HG03025 (cell line): ENCODE measurements around the gene C16orf96.
"Not testable (repeated sequence)": the region's sequence is repeated elsewhere in the genome, so short reads cannot be mapped to it uniquely, and the experiment has no call there.

ENCODE experiments used
- ATAC-seq: cut with Tn5 transposase; IDR thresholded peaks from one replicate; pipeline ENCODE4 v1.9.1; 2021; ENCODE audit warnings: mild to moderate bottlenecking, moderate library complexity; ENCODE audit not compliant: unreplicated experiment, low FRiP score

The C16orf96 gene

GRCh38 chr16:4557973-4558372 is 1.8 kb downstream of the C16orf96 start:
- ATAC-seq, result no peak

- no peak for ATAC-seq
These were observed 5.5 kb downstream of the C16orf96 start for GRCh38 chr16:4561596-4561995.

DNA sequence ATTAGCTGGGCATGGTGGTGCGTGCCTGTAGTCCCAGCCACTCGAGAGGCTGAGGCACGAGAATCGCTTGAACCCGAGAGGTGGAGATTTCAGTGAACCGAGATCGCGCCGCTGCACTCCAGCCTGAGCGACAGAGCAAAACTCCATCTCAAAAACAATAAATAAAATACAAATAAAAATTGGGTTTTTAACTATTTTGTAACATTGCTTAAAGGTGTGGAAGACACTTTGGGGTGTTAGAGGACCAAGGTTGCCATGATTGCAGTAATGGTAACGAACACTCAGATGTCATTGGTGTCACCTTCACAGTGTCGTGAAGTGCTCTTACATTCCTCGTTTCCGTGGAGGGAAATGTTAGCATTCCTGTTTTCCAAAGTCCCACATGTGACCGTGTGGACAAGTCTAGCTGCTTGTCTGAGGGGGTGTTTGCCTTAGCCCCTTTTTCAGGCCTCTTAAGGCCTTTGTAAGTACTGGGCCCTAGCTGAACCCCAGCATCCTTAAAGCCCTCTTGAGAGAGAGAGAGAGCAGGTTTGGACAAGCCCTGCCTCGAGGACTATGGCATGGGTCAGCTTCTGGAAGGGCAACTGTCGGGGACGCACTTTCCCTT is 8.6 kb downstream of the C16orf96 start:
- no peak for ATAC-seq

GRCh38 chr16:4566144-4566543 is 10.0 kb downstream of the C16orf96 start:
- no peak for ATAC-seq

- no peak for ATAC-seq
These were observed 13.9 kb downstream of the C16orf96 start for GRCh38 chr16:4570086-4570485.

- ATAC-seq, result no peak
These were observed 14.7 kb downstream of the C16orf96 start for GRCh38 chr16:4570688-4571321.

- no peak for ATAC-seq
These were observed 16.6 kb downstream of the C16orf96 start for GRCh38 chr16:4572715-4573114.

GRCh38 chr16:4573926-4574325 is 17.8 kb downstream of the C16orf96 start:
- not testable (repeated sequence) for ATAC-seq

DNA sequence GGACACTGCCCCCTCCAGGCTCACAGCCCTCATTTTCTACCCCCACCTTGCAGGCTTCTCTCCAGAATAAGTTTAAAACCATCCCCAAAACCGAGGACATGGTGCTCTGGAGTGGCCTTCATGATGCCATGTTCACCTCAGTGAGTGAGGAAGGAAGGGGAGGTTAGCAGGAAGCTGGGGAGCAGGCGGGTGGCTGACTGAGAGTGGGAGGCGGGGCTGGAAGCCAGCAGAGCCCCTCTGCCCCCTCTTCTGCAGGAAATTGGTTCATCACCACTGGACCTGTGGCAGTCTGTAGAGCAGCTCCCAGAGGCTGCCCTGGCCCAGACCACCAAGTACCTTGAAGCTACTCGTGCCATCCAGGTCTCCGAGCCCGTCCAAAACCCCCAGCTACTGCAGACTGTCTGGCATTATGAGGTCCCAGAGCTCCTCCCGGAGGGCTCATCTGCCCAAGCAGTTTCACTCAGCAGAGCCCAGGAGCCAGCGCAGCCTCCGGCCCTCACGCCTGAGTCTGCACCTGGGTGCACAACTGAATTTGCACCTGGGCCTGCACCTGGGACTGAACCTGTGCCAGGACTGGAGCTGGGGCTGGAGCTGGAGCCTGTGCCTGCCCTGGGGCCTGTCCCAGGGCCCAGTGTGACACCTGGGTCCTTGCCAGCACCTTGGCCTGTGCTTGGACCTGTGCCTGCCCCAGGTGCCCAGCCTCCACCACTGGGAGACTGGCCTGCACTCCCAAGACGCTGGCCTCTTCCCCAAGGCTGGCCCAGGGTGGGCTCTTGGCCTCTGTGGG is 19.0 kb downstream of the C16orf96 start:
- no peak for ATAC-seq

- ATAC-seq, result no peak
These were observed 19.9 kb downstream of the C16orf96 start for GRCh38 chr16:4576008-4576407.

GRCh38 chr16:4578961-4579530 is 22.9 kb downstream of the C16orf96 start:
- ATAC-seq, result no peak

DNA sequence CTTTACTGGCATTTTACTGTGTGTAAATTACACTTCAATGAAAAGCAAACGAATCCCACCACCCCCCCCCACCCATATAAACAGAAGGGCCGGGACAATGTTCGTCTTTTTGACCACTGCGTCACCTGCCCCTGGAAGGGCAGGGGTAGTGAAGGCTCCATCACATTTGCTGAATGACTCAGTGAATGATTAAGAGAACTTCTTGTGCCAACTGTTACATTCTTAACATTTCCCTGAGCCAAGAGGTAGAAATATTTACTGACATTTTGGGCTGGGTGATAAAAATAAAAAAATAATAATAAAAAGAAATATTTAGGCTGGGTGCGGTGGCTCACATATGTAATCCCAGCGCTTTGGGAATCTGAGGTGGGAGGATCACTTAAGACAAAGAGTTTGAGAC is 24.1 kb downstream of the C16orf96 start:
- no peak for ATAC-seq

DNA sequence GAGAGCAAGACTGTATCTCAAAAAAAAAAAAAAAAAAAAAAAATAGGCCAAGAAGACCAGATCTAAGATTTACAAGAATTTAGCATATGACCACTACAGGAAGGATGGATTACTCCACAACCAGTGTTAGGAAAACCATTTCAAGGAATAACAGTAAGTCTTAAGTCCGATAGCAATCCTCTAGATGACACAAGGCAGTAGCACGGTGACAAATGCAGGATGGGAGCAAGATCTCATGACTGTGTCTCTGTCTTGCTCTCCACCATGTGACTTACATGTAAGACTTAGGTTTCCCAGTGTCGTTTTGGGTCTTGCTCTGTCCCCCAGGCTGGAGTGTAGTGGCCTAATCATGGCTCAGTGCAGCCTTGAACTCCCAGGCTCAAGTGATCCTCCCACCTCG is 27.8 kb downstream of the C16orf96 start:
- ATAC-seq, result no peak

DNA sequence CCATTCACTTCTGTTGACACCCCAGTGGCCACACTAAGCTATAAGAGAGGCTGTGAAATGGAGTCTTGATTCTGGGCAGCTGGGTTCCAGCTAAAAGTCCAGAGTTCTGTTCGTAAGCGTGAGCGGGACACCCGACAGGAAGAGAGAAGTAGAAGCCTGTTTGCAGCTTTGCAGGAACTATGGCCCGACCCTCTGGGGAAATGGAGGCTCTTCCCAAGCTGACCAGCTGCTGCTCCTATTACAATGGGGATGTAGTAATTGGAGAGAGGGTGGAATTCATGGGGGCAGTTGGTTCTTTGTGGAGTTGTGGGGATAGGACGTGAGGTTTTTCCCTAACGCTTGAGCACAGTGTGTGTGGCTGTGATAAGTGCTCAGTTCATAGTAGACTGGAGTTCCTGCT is 30.2 kb downstream of the C16orf96 start:
- ATAC-seq, result no peak

- no peak for ATAC-seq
These were observed 32.2 kb downstream of the C16orf96 start for GRCh38 chr16:4588386-4588785.

GRCh38 chr16:4588961-4589360 is 32.8 kb downstream of the C16orf96 start:
- ATAC-seq, result no peak

GRCh38 chr16:4591191-4591590 is 35.1 kb downstream of the C16orf96 start:
- no peak for ATAC-seq

GRCh38 chr16:4591706-4592470 is 35.7 kb downstream of the C16orf96 start:
- ATAC-seq, result no peak

- no peak for ATAC-seq
These were observed 36.9 kb downstream of the C16orf96 start for GRCh38 chr16:4593086-4593485.
